Measurements from ENCODE around the gene ZNF71.
"Not testable (repeated sequence)": the region's sequence is repeated elsewhere in the genome, so short reads cannot be mapped to it uniquely, and the experiment has no call there.

ZNF71 gene

GRCh38 chr19:56670961-56671612 lies 76.0 kb downstream of the ZNF71 start:
- no peak for TF ChIP-seq CTCF (IDR thresholded peaks at IDR 0.05; ENCODE audit: control insufficient read depth, insufficient read depth, low read depth, low read length, missing control alignments)
- H3K4me3 ChIP-seq (ENCODE audit: control insufficient read depth, low read depth, low read length): no peak overlapping the region

GRCh38 chr19:56671613-56671994 lies 76.5 kb downstream of the ZNF71 start, which contains the start of gene ZNF835:
TSS of gene ZNF835 (minus strand) at chr19:56671757. CDS start at chr19:56665198, 6,559 bp downstream.
- DNase-seq (ENCODE audit: low read depth): no peak
- no peak for TF ChIP-seq CTCF (IDR thresholded peaks at IDR 0.05; ENCODE audit: control insufficient read depth, insufficient read depth, low read depth, low read length, missing control alignments)
- H3K4me3 ChIP-seq (ENCODE audit: control insufficient read depth, low read depth, low read length): no peak within 1 kb of the TSS

More at GRCh38 chr19:56670961-56671612, 76.0 kb downstream of the ZNF71 start:
- no peak for DNase-seq (ENCODE audit: low read depth)

GRCh38 chr19:56672610-56673009 lies 77.5 kb downstream of the ZNF71 start:
- not testable (repeated sequence) for DNase-seq (ENCODE audit: low read depth); H3K4me3 ChIP-seq (ENCODE audit: control insufficient read depth, low read depth, low read length)

All from AG09309 (cell line).